Suprapubic skin (tissue), 4 donors: ENCODE data around the gene DCBLD1.

ENCODE experiments used
- CTCF ChIP-seq, 2 donors: fragments of 200-600 bp in 1 of 2; fragments of 450-650 bp in 1 of 2; sonication (generic) in 1 of 2; IDR thresholded peaks; one replicate each; pipeline ENCODE4 v1.5.1; 2016 to 2019; ENCODE audit warnings: antibody characterized with exemption in 2 of 2, mild to moderate bottlenecking in 1 of 2, moderate library complexity in 1 of 2
- EP300 ChIP-seq: sonication (generic); formaldehyde crosslinking; IDR thresholded peaks from one replicate; pipeline ENCODE4 v1.6.1; 2017; ENCODE audit warnings: antibody characterized with exemption
- POLR2A ChIP-seq, 2 donors: fragments of 450-650 bp; IDR thresholded peaks; one replicate each; pipeline ENCODE4 v1.6.1; 2017; ENCODE audit warnings: antibody characterized with exemption in 2 of 2, mild to moderate bottlenecking in 2 of 2, moderate library complexity in 2 of 2
- POLR2AphosphoS5 ChIP-seq, 3 donors: sonication (generic); formaldehyde crosslinking; IDR thresholded peaks; one replicate each; pipeline ENCODE4 v1.6.1; 2017; ENCODE audit warnings: antibody characterized with exemption in 3 of 3

- TF ChIP-seq CTCF (IDR thresholded peaks at IDR 0.05): no peak
- TF ChIP-seq POLR2A (IDR thresholded peaks at IDR 0.05): no peak
- TF ChIP-seq POLR2AphosphoS5 (IDR thresholded peaks at IDR 0.05): no peak
- no peak for TF ChIP-seq EP300
These were observed 51.3 kb downstream of the DCBLD1 start for GRCh38 chr6:117533775-117534174.
